GM19467 (cell line): ENCODE results near the gene HAUS8.

Experiments
- ATAC-seq: cut with Tn5 transposase; IDR thresholded peaks from one replicate; pipeline ENCODE4 v1.9.1; 2021; ENCODE audit warnings: mild to moderate bottlenecking, moderate library complexity; ENCODE audit not compliant: unreplicated experiment

Gene HAUS8

GRCh38 chr19:17004386-17004785 lies 70.9 kb downstream of the HAUS8 start:
- no peak for ATAC-seq

GRCh38 chr19:17002455-17002854 lies 72.8 kb downstream of the HAUS8 start:
- ATAC-seq: no peak

- no peak for ATAC-seq
Measured at GRCh38 chr19:17001603-17002183, 73.6 kb downstream of the HAUS8 start.
